GM18951 (cell line): ENCODE measurements around the gene C20orf144.
A peak's percentile ranks its signal among the peaks of the same experiment; 100 is the strongest.

Source experiments
- POLR2A ChIP-seq: IDR thresholded peaks from 4 replicates; pipeline ENCODE4 v1.6.1; 2011; ENCODE audit warnings: mild to moderate bottlenecking; ENCODE audit not compliant: insufficient read length, insufficient read depth; ENCODE audit errors: extremely low read depth
- in situ Hi-C: fragments of 300-500 bp; cut with MboI; formaldehyde crosslinking; loops from one replicate; pipeline ENCODE4 v1.12.0; 2022; ENCODE audit warnings: low sequenced_read_pairs, mixed read lengths, inconsistent platforms; ENCODE audit not compliant: unreplicated experiment

The C20orf144 gene

GRCh38 chr20:33660685-33661058, 1.5 kb upstream of the C20orf144 start:
- in situ Hi-C loops = loop anchor here (10.0 kb wide), 1 partner anchor 206 kb away; no protein-coding TSS in a partner anchor
- TF ChIP-seq POLR2A = no peak

- TF ChIP-seq POLR2A = peak; percentile 96
- in situ Hi-C loops = loop anchor here (10.0 kb wide), 1 partner anchor 209 kb away; no protein-coding TSS in a partner anchor
These were observed 1.3 kb downstream of the C20orf144 start for GRCh38 chr20:33663161-33664084.

GRCh38 chr20:33664085-33664761, 2.1 kb downstream of the C20orf144 start:
- no peak for TF ChIP-seq POLR2A
- in situ Hi-C loops = loop anchor here (10.0 kb wide), 1 partner anchor 209 kb away; no protein-coding TSS in a partner anchor

- in situ Hi-C loops = loop anchor here (10.0 kb wide), 1 partner anchor 210 kb away; no protein-coding TSS in a partner anchor
- no peak for TF ChIP-seq POLR2A
These were observed 2.6 kb downstream of the C20orf144 start for GRCh38 chr20:33664762-33665144.

GRCh38 chr20:33666293-33667244, 4.4 kb downstream of the C20orf144 start, which contains the start of gene ACTL10:
ACTL10 (plus strand) TSS chr20:33666943; CDS start chr20:33667498, 555 bp downstream.
- TF ChIP-seq POLR2A = peak; percentile 90
- in situ Hi-C loops = loop anchor here (10.0 kb wide), 1 partner anchor 212 kb away; no protein-coding TSS in a partner anchor

GRCh38 chr20:33667245-33667675, 5.1 kb downstream of the C20orf144 start:
- in situ Hi-C loops = loop anchor here (10.0 kb wide), 1 partner anchor 212 kb away; no protein-coding TSS in a partner anchor
- no peak for TF ChIP-seq POLR2A

- TF ChIP-seq POLR2A = no peak
- in situ Hi-C loops = loop anchor here (10.0 kb wide), 1 partner anchor 213 kb away; no protein-coding TSS in a partner anchor
These were observed 5.7 kb downstream of the C20orf144 start for GRCh38 chr20:33667676-33668465.

- in situ Hi-C loops = loop anchor here (10.0 kb wide), 1 partner anchor 214 kb away; no protein-coding TSS in a partner anchor
- TF ChIP-seq POLR2A = no peak
These were observed 6.5 kb downstream of the C20orf144 start for GRCh38 chr20:33668466-33669155.

- in situ Hi-C loops = loop anchor here (10.0 kb wide), 1 partner anchor 214 kb away; no protein-coding TSS in a partner anchor
- no peak for TF ChIP-seq POLR2A
These were observed 7.1 kb downstream of the C20orf144 start for GRCh38 chr20:33669224-33669623.

- in situ Hi-C loops = loop anchor here (10.0 kb wide), 1 partner anchor 215 kb away; no protein-coding TSS in a partner anchor
- no peak for TF ChIP-seq POLR2A
These were observed 7.9 kb downstream of the C20orf144 start for GRCh38 chr20:33669873-33670640.
